NCI-H2171 (cell line): ENCODE measurements around the gene KLHL14.
"Not testable (repeated sequence)": the region's sequence is repeated elsewhere in the genome, so short reads cannot be mapped to it uniquely, and the experiment has no call there.

Experiments
- DNase-seq: peaks from one replicate; lab custom pipeline; 2025; lab: John Stamatoyannopoulos, UW

KLHL14 gene

GRCh38 chr18:32722279-32722678, 50.5 kb downstream of the KLHL14 start:
- no peak for DNase-seq

- no peak for DNase-seq
Observed at GRCh38 chr18:32717126-32717525, 55.7 kb downstream of the KLHL14 start.

- peak; percentile 51 for DNase-seq
Observed at GRCh38 chr18:32714571-32715148, 58.2 kb downstream of the KLHL14 start.

- DNase-seq = no peak
Observed at GRCh38 chr18:32712860-32713259, 60.0 kb downstream of the KLHL14 start.

- DNase-seq = no peak
Observed at GRCh38 chr18:32711862-32712261, 61.0 kb downstream of the KLHL14 start.

GRCh38 chr18:32707586-32707985, 65.2 kb downstream of the KLHL14 start:
- no peak for DNase-seq

- no peak for DNase-seq
Observed at GRCh38 chr18:32707147-32707546, 65.7 kb downstream of the KLHL14 start.

- DNase-seq = no peak
Observed at GRCh38 chr18:32701313-32701712, 71.5 kb downstream of the KLHL14 start.

GRCh38 chr18:32698153-32698552, 74.7 kb downstream of the KLHL14 start:
- no peak for DNase-seq

GRCh38 chr18:32696376-32696775, 76.4 kb downstream of the KLHL14 start:
- DNase-seq = no peak

- DNase-seq = no peak
Observed at GRCh38 chr18:32695534-32695933, 77.3 kb downstream of the KLHL14 start.

- DNase-seq = no peak
Observed at GRCh38 chr18:32688821-32689220, 84.0 kb downstream of the KLHL14 start.

- DNase-seq = no peak
Observed at GRCh38 chr18:32684940-32685339, 87.9 kb downstream of the KLHL14 start.

GRCh38 chr18:32684096-32684495, 88.7 kb downstream of the KLHL14 start:
- DNase-seq = no peak

GRCh38 chr18:32683044-32683443, 89.8 kb downstream of the KLHL14 start:
- no peak for DNase-seq

GRCh38 chr18:32677578-32677977, 95.2 kb downstream of the KLHL14 start:
- DNase-seq = no peak

- no peak for DNase-seq
Observed at GRCh38 chr18:32674491-32674890, 98.3 kb downstream of the KLHL14 start.

GRCh38 chr18:32672398-32672797, 100.4 kb downstream of the KLHL14 start:
- DNase-seq = no peak

- DNase-seq = no peak
Observed at GRCh38 chr18:32670727-32671126, 102.1 kb downstream of the KLHL14 start.

- DNase-seq = no peak
Observed at GRCh38 chr18:32669549-32670165, 103.2 kb downstream of the KLHL14 start.

GRCh38 chr18:32668956-32669355, 103.9 kb downstream of the KLHL14 start:
- no peak for DNase-seq

GRCh38 chr18:32661486-32662299, 111.1 kb downstream of the KLHL14 start:
- no peak for DNase-seq

GRCh38 chr18:32654507-32654906, 118.3 kb downstream of the KLHL14 start:
- DNase-seq = not testable (repeated sequence)
